ENCODE results near the gene NOVA2.

GRCh38 chr19:45899253-45899652 is 74.4 kb downstream of the NOVA2 start:
- TF ChIP-seq CTCF (conservative IDR thresholded peaks at IDR 0.05; ENCODE audit: low read depth, low read length) (no peak), EZH2phosphoT487 (IDR thresholded peaks at IDR 0.05; ENCODE audit: borderline replicate concordance, low read length) (no peak)
